Measurements from ENCODE around the gene CSTB. TPM values are rescaled to one million over a fixed set of nuclear protein-coding genes. Genes with fewer than 3 reads are reported as not detected.
A peak's percentile ranks its signal among the peaks of the same experiment; 100 is the strongest.

The CSTB gene
- total RNA-seq, 1 experiment from 2014 or later, result 40.7 TPM

DNA sequence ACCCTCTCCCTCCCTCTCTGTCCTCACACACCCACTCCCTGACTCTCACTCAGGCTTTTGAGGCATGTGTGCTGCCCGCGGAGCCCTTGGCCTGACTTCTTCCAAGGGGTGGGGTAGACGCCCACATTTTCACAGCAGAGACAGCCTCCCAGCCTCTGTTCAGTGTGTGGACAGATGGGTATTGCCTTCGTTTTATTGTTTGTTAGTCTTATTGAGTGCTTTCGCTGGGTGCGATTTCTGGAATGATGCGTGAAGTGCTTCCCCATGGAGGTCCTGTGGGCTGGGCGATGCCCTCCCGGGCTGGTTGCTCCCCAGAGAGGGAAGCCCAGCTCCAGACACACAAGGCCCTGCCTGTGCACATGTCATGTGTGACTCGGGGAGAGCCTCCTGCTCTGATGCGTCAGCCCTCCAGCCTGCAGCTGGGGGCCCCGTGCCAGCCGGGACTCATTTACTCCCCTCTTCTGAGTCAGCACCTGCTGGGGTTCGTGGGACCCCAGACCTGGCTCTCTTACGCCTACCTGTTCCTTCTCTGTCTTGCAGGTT, 42.5 kb downstream of the CSTB start:
- Histone ChIP-seq H3K18ac (ENCODE audit: insufficient read length, low read depth, low read length) (no peak overlapping the region), H2AK5ac (ENCODE audit: insufficient read length, low read length) (no peak overlapping the region), H4K20me1 (ENCODE audit: control insufficient read depth, insufficient read depth, insufficient read length) (no peaks in the 10 kb centered on the region), H3K79me1 (ENCODE audit: insufficient read depth, low read depth, low read length, poor library complexity, severe bottlenecking) (peaks cover 5% of the 10 kb centered on the region), H4K8ac (replicated peaks; ENCODE audit: insufficient read length, low read depth, low read length) (no peak overlapping the region), H3K27me3 (ENCODE audit: insufficient read depth, low read length) (no peaks in the 10 kb centered on the region), H3K9ac (ENCODE audit: extremely low read depth, insufficient read length, low read length) (no peak overlapping the region), H2BK5ac (ENCODE audit: insufficient read length, low read length) (no peak overlapping the region), H3K79me2 (ENCODE audit: insufficient read depth, low read length) (peaks cover 3% of the 10 kb centered on the region; the same call in 1 of the 2 replicates), H2BK12ac (ENCODE audit: insufficient read length, low read depth, low read length) (no peak overlapping the region), H3T11ph (ENCODE audit: low read length) (no peak overlapping the region), H2BK15ac (ENCODE audit: low read depth, low read length) (no peak overlapping the region), H3K23me2 (ENCODE audit: insufficient read length, low read depth, low read length, poor library complexity, severe bottlenecking) (peaks cover 6% of the 10 kb centered on the region), H3K4me1 (ENCODE audit: insufficient read depth, low read length) (no peaks in the 10 kb centered on the region), H2BK120ac (ENCODE audit: low read depth, low read length, poor library complexity, severe bottlenecking) (no peak overlapping the region), H3K27ac (ENCODE audit: insufficient read length, low read depth, low read length) (no peak overlapping the region), H2AFZ (ENCODE audit: low read length) (no peak overlapping the region), H2BK20ac (ENCODE audit: low read depth, low read length, poor library complexity, severe bottlenecking) (no peak overlapping the region), H4K5ac (ENCODE audit: insufficient read length, low read depth, low read length) (no peak overlapping the region), H3K14ac (ENCODE audit: insufficient read depth, low read length) (no peak overlapping the region; the same call in 1 of the 2 replicates), H3K56ac (ENCODE audit: insufficient read length, low read depth, low read length) (no peak overlapping the region), H3K23ac (ENCODE audit: insufficient read length, low read depth, low read length) (no peak overlapping the region), H3K4ac (ENCODE audit: low read depth, low read length) (no peak overlapping the region), H4K91ac (ENCODE audit: insufficient read length, low read depth, low read length) (no peak overlapping the region), H3K9me3 (ENCODE audit: control insufficient read depth, low read depth, low read length) (no peaks in the 10 kb centered on the region), H3K4me2 (ENCODE audit: insufficient read depth, insufficient read length, low read length) (no peak overlapping the region)
- TF ChIP-seq CTCF (conservative IDR thresholded peaks at IDR 0.05), result no peak
- WGBS (ENCODE audit: extremely low coverage, insufficient read length, low lambda C conversion rate), result no CpG with 5 or more reads among the region's 15 CpGs
- Mint-ChIP-seq H3K36me3 (ENCODE audit: insufficient read depth in 1 of 3, low read depth in 3 of 3) (peaks cover 0 to 15% (median 0%) of the 10 kb centered on the region in 3 experiments; a peak in 2 of 7 replicates), H3K4me3 (no peak overlapping the region), H3K27ac (peak overlapping the region in 1 of 3 experiments; percentile 83; a peak in 3 of 7 replicates), H3K27me3 (ENCODE audit: low read depth) (no peaks in the 10 kb centered on the region), H3K9me3 (no peaks in the 10 kb centered on the region), H3K4me1 (peaks cover 13 to 15% of the 10 kb centered on the region in 2 experiments)
- no peak for DNase-seq
